ENCODE results near the gene FGGY. TPM values are rescaled to one million over a fixed set of nuclear protein-coding genes. Genes with fewer than 3 reads are reported as not detected.

The FGGY gene
- total and polyA plus RNA-seq, 2 donors, result 15.6 to 25.3 TPM

DNA sequence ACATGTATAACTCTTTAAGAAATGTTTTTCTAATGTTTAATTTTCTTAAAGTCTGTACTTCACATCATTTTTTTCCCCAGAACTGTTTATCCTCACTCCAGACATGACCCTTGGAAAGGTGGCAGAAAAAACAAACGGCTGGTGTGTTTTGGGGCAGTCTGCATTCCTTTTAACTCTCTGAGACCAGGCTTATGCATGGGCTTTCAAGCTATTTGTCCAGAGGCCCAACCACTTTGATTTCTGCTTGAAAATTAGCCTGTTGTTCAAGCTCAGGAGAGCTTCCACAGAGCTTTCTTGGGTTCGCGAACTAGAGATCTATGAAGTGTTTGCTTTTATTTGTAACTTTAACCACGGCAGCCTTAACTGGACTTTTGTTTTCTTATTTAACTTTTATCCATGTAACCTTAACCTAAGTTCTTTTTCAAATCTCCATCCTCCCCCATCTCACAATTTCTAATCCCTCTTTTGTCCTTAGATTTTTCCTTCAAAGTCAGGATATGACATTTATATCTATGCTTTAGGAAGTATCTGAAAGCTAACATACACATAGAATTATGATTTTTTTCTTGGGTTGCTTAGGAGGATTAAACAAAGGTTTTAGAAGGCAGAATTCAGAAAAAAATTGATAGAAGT lies 111.8 kb downstream of the FGGY start:
- no peak for DNase-seq (ENCODE audit: low read depth in 6 of 9, low spot score in 9 of 9)
- Histone ChIP-seq H3K27me3 (ENCODE audit: control insufficient read depth in 2 of 2, insufficient read depth in 1 of 2, low read length in 1 of 2) (no peaks in the 10 kb centered on the region), H3K4me3 (ENCODE audit: low read length in 2 of 2) (no peak overlapping the region), H3K27ac (ENCODE audit: low read depth in 1 of 2, low read length in 1 of 2) (no peak overlapping the region), H3K4me1 (ENCODE audit: control insufficient read depth in 2 of 2, insufficient read depth in 2 of 2, low read length in 2 of 2) (no peaks in the 10 kb centered on the region), H3K36me3 (ENCODE audit: control insufficient read depth in 2 of 2, insufficient read depth in 2 of 2, low read length in 1 of 2) (no peaks in the 10 kb centered on the region), H3K9me3 (ENCODE audit: control insufficient read depth in 2 of 2, insufficient read depth in 1 of 2, low read length in 1 of 2) (no peaks in the 10 kb centered on the region)
- whole genome bisulfite sequencing, result 94% methylated on average over 4 of the region's 4 CpGs

DNA sequence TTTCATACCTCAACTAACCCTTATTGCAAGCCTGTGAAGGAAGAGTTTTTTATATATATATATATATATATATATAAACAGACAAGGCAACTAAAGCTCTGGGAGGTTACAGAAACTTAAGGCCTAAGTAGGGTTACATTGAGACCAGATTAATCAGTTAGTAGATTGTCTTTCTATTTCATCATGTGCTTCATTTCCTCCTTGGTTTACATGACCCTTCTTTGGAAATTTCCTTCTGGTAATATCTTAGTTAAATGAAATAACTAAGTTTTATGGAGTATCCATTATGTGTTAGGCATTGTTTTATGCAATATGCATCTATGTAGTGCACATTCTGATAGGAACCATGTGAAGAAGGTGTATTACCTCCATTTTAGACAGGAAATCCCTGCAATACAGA lies 112.7 kb downstream of the FGGY start:
- H3K4me3 ChIP-seq (ENCODE audit: low read length in 2 of 2), result no peak overlapping the region
- no peaks in the 10 kb centered on the region for H3K9me3 ChIP-seq (ENCODE audit: control insufficient read depth in 2 of 2, insufficient read depth in 1 of 2, low read length in 1 of 2)
- no peak for DNase-seq (ENCODE audit: low read depth in 6 of 9, low spot score in 9 of 9)
- no peaks in the 10 kb centered on the region for H3K27me3 ChIP-seq (ENCODE audit: control insufficient read depth in 2 of 2, insufficient read depth in 1 of 2, low read length in 1 of 2)
- no peaks in the 10 kb centered on the region for H3K36me3 ChIP-seq (ENCODE audit: control insufficient read depth in 2 of 2, insufficient read depth in 2 of 2, low read length in 1 of 2)
- H3K4me1 ChIP-seq (ENCODE audit: control insufficient read depth in 2 of 2, insufficient read depth in 2 of 2, low read length in 2 of 2), result no peaks in the 10 kb centered on the region
- H3K27ac ChIP-seq (ENCODE audit: low read depth in 1 of 2, low read length in 1 of 2), result no peak overlapping the region

DNA sequence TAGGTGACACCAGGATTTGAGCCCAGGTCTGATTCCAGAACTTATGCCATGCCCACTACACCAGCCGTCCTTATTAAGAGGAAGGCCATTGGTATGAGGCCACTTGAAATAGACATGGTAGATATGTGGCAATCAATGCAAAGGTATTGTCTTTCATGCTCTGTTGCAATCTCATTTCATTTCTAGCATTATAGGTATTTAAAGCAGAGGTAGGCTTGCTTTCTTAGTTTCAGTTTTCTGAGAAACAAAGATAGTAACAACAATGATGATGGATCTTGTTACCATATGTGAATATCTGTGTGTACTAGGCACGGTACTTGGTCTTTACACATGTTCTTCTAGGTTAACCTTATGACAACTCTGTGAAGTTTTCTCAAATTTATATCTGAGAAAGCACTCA lies 113.1 kb downstream of the FGGY start:
- Histone ChIP-seq H3K27me3 (ENCODE audit: control insufficient read depth in 2 of 2, insufficient read depth in 1 of 2, low read length in 1 of 2) (no peaks in the 10 kb centered on the region), H3K9me3 (ENCODE audit: control insufficient read depth in 2 of 2, insufficient read depth in 1 of 2, low read length in 1 of 2) (no peaks in the 10 kb centered on the region), H3K4me1 (ENCODE audit: control insufficient read depth in 2 of 2, insufficient read depth in 2 of 2, low read length in 2 of 2) (no peaks in the 10 kb centered on the region), H3K36me3 (ENCODE audit: control insufficient read depth in 2 of 2, insufficient read depth in 2 of 2, low read length in 1 of 2) (no peaks in the 10 kb centered on the region), H3K27ac (ENCODE audit: low read depth in 1 of 2, low read length in 1 of 2) (no peak overlapping the region), H3K4me3 (ENCODE audit: low read length in 2 of 2) (no peak overlapping the region)
- DNase-seq (ENCODE audit: low read depth in 6 of 9, low spot score in 9 of 9), result no peak
- 97% methylated on average over 2 of the region's 2 CpGs for WGBS

- Histone ChIP-seq H3K4me3 (ENCODE audit: low read length in 2 of 2) (no peak overlapping the region), H3K9me3 (ENCODE audit: control insufficient read depth in 2 of 2, insufficient read depth in 1 of 2, low read length in 1 of 2) (no peaks in the 10 kb centered on the region), H3K4me1 (ENCODE audit: control insufficient read depth in 2 of 2, insufficient read depth in 2 of 2, low read length in 2 of 2) (no peaks in the 10 kb centered on the region), H3K27me3 (ENCODE audit: control insufficient read depth in 2 of 2, insufficient read depth in 1 of 2, low read length in 1 of 2) (no peaks in the 10 kb centered on the region), H3K27ac (ENCODE audit: low read depth in 1 of 2, low read length in 1 of 2) (no peak overlapping the region), H3K36me3 (ENCODE audit: control insufficient read depth in 2 of 2, insufficient read depth in 2 of 2, low read length in 1 of 2) (no peaks in the 10 kb centered on the region)
- WGBS, result 96% methylated on average over 2 of the region's 2 CpGs
- no peak for DNase-seq (ENCODE audit: low read depth in 6 of 9, low spot score in 9 of 9)
Measured at GRCh38 chr1:59410457-59410856, 113.6 kb downstream of the FGGY start.

DNA sequence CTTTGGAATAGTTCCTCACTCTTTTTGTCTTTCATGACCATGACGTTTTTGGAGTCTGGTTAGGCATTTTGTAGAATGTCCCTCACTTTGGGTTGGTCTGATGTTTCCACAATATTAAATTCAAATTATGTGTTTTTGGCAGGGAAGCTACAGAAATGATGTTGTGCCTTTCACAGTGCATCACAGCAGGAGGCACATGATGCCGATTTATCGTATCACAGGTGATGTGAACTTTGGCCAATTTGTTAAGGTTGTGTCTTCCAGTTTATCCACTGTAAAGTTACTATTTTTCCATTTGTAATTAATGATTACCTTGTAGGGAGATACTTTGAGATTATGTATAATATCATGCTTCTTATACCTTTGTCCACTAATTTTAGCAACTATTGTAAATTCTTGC lies 114.3 kb downstream of the FGGY start:
- no peaks in the 10 kb centered on the region for H3K9me3 ChIP-seq (ENCODE audit: control insufficient read depth in 2 of 2, insufficient read depth in 1 of 2, low read length in 1 of 2)
- no peaks in the 10 kb centered on the region for H3K36me3 ChIP-seq (ENCODE audit: control insufficient read depth in 2 of 2, insufficient read depth in 2 of 2, low read length in 1 of 2)
- no peaks in the 10 kb centered on the region for H3K4me1 ChIP-seq (ENCODE audit: control insufficient read depth in 2 of 2, insufficient read depth in 2 of 2, low read length in 2 of 2)
- DNase-seq (ENCODE audit: low read depth in 6 of 9, low spot score in 9 of 9), result no peak
- WGBS, result 97% methylated on average over 3 of the region's 3 CpGs
- no peak overlapping the region for H3K27ac ChIP-seq (ENCODE audit: low read depth in 1 of 2, low read length in 1 of 2)
- H3K27me3 ChIP-seq (ENCODE audit: control insufficient read depth in 2 of 2, insufficient read depth in 1 of 2, low read length in 1 of 2), result no peaks in the 10 kb centered on the region
- H3K4me3 ChIP-seq (ENCODE audit: low read length in 2 of 2), result no peak overlapping the region

DNA sequence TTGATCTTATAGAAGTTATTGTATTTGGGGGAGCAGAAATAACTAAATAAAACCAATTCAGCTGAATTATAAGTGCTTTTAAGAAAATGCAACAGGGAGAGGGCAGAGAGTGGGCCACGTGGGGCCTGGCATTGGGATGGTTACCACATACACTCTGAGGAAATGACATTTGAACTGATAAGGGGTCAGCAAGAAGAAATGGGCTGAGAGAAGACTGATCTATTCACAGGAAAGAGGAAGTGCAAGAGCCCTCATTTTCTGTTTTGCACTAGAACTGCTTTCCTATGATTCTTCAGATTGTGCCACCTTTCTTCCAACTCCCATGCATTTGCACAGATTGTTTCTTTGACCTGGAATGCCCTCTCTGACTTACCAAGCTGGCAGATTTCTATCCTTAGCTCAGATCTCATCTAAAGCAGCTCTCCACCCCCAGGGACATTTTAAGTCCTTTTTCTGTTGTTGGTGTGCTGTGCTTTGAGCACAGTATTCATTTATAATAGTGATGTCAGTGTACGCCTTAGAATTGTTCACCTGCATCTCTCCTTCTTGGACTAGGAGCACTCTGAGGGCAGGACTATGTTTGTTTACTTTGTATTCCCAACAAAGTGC lies 115.9 kb downstream of the FGGY start:
- H3K4me1 ChIP-seq (ENCODE audit: control insufficient read depth in 2 of 2, insufficient read depth in 2 of 2, low read length in 2 of 2), result no peaks in the 10 kb centered on the region
- DNase-seq (ENCODE audit: low read depth in 6 of 9, low spot score in 9 of 9), result no peak
- H3K27me3 ChIP-seq (ENCODE audit: control insufficient read depth in 2 of 2, insufficient read depth in 1 of 2, low read length in 1 of 2), result no peaks in the 10 kb centered on the region
- no peak overlapping the region for H3K4me3 ChIP-seq (ENCODE audit: low read length in 2 of 2)
- no peak overlapping the region for H3K27ac ChIP-seq (ENCODE audit: low read depth in 1 of 2, low read length in 1 of 2)
- H3K9me3 ChIP-seq (ENCODE audit: control insufficient read depth in 2 of 2, insufficient read depth in 1 of 2, low read length in 1 of 2), result no peaks in the 10 kb centered on the region
- 51% methylated on average over 2 of the region's 2 CpGs for WGBS
- no peaks in the 10 kb centered on the region for H3K36me3 ChIP-seq (ENCODE audit: control insufficient read depth in 2 of 2, insufficient read depth in 2 of 2, low read length in 1 of 2)

- H3K27ac ChIP-seq (ENCODE audit: low read depth in 1 of 2, low read length in 1 of 2), result no peak overlapping the region
- H3K36me3 ChIP-seq (ENCODE audit: control insufficient read depth in 2 of 2, insufficient read depth in 2 of 2, low read length in 1 of 2), result no peaks in the 10 kb centered on the region
- WGBS, result 97% methylated on average over 1 of the region's 1 CpG
- H3K4me1 ChIP-seq (ENCODE audit: control insufficient read depth in 2 of 2, insufficient read depth in 2 of 2, low read length in 2 of 2), result no peaks in the 10 kb centered on the region
- H3K4me3 ChIP-seq (ENCODE audit: low read length in 2 of 2), result no peak overlapping the region
- no peak for DNase-seq (ENCODE audit: low read depth in 6 of 9, low spot score in 9 of 9)
- H3K27me3 ChIP-seq (ENCODE audit: control insufficient read depth in 2 of 2, insufficient read depth in 1 of 2, low read length in 1 of 2), result no peaks in the 10 kb centered on the region
- no peaks in the 10 kb centered on the region for H3K9me3 ChIP-seq (ENCODE audit: control insufficient read depth in 2 of 2, insufficient read depth in 1 of 2, low read length in 1 of 2)
Measured at GRCh38 chr1:59413327-59413720, 116.4 kb downstream of the FGGY start.

DNA sequence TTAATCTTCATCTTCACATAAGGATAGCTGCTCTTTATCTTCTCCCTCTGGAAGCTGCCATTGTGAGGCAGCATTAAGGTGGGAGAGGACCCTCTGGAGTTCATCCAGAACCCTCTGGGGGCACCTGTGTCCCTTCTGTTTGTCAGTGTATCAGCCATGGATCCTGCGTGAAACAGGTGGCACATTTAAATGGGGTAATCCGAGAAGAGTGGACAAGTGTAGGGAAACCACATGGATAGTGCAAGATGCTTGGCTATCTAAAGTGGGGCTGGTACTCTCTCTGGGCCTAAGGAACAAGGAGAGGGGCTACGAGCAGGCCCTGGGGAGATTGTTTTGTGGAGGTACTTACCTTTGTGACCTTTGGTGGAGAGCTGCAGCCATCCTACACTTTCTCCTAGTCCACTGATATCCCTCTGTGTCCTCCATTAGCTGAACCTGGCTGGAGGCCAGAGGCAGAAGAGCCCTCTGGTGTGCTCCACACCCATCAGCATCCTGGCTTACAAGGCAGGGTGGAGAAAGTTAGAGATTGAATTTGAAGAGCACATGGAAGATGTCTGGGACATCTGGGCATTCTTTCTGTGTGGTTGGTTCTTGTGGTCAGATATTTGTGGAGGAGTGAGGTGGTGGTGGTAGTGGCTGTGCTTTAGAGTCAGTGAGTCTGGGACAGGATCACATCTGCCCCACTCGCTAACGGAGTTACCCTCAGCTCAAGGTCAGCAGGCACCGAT lies 117.7 kb downstream of the FGGY start:
- WGBS, result 96% methylated on average over 6 of the region's 6 CpGs
- Histone ChIP-seq H3K27ac (ENCODE audit: low read depth in 1 of 2, low read length in 1 of 2) (no peak overlapping the region), H3K4me1 (ENCODE audit: control insufficient read depth in 2 of 2, insufficient read depth in 2 of 2, low read length in 2 of 2) (no peaks in the 10 kb centered on the region), H3K4me3 (ENCODE audit: low read length in 2 of 2) (no peak overlapping the region), H3K36me3 (ENCODE audit: control insufficient read depth in 2 of 2, insufficient read depth in 2 of 2, low read length in 1 of 2) (no peaks in the 10 kb centered on the region), H3K27me3 (ENCODE audit: control insufficient read depth in 2 of 2, insufficient read depth in 1 of 2, low read length in 1 of 2) (no peaks in the 10 kb centered on the region), H3K9me3 (ENCODE audit: control insufficient read depth in 2 of 2, insufficient read depth in 1 of 2, low read length in 1 of 2) (no peaks in the 10 kb centered on the region)
- no peak for DNase-seq (ENCODE audit: low read depth in 6 of 9, low spot score in 9 of 9)

DNA sequence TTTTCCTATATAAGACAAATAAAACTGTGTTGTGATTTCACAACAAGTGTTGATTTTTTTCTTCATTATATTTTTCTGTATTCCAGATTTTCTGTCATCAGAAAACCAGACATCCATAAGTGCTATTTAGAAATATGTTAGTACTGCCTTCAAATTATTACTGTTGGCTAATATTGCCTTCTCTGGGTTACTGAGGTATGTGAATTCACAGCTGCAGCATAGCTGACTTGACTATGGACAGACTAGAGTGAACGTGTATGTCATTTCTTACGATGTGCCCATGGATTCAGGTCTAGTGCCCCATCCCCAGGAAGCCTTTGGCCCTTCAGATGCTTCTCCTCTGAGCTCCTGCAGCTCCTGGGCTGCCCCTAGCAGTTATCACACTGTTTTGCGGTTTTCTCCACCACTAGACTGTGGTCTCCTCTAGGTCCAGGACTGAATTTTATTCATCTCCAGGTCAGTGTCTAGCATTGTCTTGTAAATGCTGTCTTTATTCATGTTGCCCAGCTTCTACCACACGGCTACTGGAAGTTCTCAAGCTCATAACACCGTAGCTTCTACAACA lies 118.5 kb downstream of the FGGY start:
- no peak for DNase-seq (ENCODE audit: low read depth in 6 of 9, low spot score in 9 of 9)
- 97% methylated on average over 5 of the region's 5 CpGs for WGBS
- Histone ChIP-seq H3K27me3 (ENCODE audit: control insufficient read depth in 2 of 2, insufficient read depth in 1 of 2, low read length in 1 of 2) (no peaks in the 10 kb centered on the region), H3K4me3 (ENCODE audit: low read length in 2 of 2) (no peak overlapping the region), H3K9me3 (ENCODE audit: control insufficient read depth in 2 of 2, insufficient read depth in 1 of 2, low read length in 1 of 2) (no peaks in the 10 kb centered on the region), H3K4me1 (ENCODE audit: control insufficient read depth in 2 of 2, insufficient read depth in 2 of 2, low read length in 2 of 2) (no peaks in the 10 kb centered on the region), H3K36me3 (ENCODE audit: control insufficient read depth in 2 of 2, insufficient read depth in 2 of 2, low read length in 1 of 2) (no peaks in the 10 kb centered on the region), H3K27ac (ENCODE audit: low read depth in 1 of 2, low read length in 1 of 2) (no peak overlapping the region)
